Stomach smooth muscle (tissue), 2 donors: ENCODE measurements around the gene SCN7A.
"Not testable (repeated sequence)": the region's sequence is repeated elsewhere in the genome, so short reads cannot be mapped to it uniquely, and the experiment has no call there.

Source experiments
- H3K27ac ChIP-seq: one replicate; pipeline ENCODE4 v1.7.0; 2013; ENCODE audit warnings: mild to moderate bottlenecking, low read length, inconsistent platforms
- H3K27me3 ChIP-seq, 2 donors: one replicate each; pipeline ENCODE4 v1.7.0; 2013; ENCODE audit warnings: low read length in 2 of 2; ENCODE audit not compliant: insufficient read depth in 2 of 2, control insufficient read depth in 1 of 2
- H3K36me3 ChIP-seq, 2 donors: one replicate each; pipeline ENCODE4 v1.7.0; 2013; ENCODE audit warnings: low read length in 2 of 2; ENCODE audit not compliant: control insufficient read depth in 2 of 2, insufficient read depth in 2 of 2
- H3K4me1 ChIP-seq: one replicate; pipeline ENCODE4 v1.7.0; 2013; ENCODE audit warnings: low read length; ENCODE audit not compliant: control insufficient read depth, insufficient read depth
- H3K4me3 ChIP-seq, 2 donors: one replicate each; pipeline ENCODE4 v1.7.0; 2013; ENCODE audit warnings: low read length in 2 of 2
- H3K9ac ChIP-seq, 2 donors: one replicate each; pipeline ENCODE4 v1.7.0; 2013; ENCODE audit warnings: low read length in 2 of 2, mild to moderate bottlenecking in 1 of 2
- H3K9me3 ChIP-seq, 2 donors: one replicate each; pipeline ENCODE4 v1.7.0; 2013; ENCODE audit warnings: low read length in 2 of 2; ENCODE audit not compliant: control insufficient read depth in 2 of 2
- donor health status: healthy.
- donor health status: Pancreatic carcinoma.

Gene SCN7A

GRCh38 chr2:166360426-166360825, 133.6 kb downstream of the SCN7A start:
- Histone ChIP-seq H3K4me3 (no peak overlapping the region), H3K9me3 (no peaks in the 10 kb centered on the region), H3K36me3 (no peaks in the 10 kb centered on the region), H3K4me1 (no peaks in the 10 kb centered on the region), H3K27me3 (no peaks in the 10 kb centered on the region), H3K9ac (no peak overlapping the region), H3K27ac (no peak overlapping the region)

DNA sequence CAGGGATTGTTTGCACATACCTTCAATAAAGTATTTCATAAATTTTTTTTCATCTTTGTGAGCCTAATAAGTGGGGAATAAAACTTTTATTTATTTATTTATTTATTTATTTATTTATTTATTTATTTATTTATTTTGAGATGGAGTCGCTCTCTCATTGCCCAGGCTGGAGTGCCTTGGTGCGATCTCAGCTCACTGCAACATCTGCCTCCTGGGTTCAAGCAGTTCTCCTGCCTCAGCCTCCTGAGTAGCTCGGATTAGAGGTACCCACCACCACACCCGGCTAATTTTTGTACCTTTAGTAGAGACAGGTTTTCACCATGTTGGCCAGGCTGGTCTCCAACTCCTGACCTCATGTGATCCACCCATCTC, 136.1 kb downstream of the SCN7A start:
- H3K9me3 ChIP-seq, H3K4me3 ChIP-seq, H3K27me3 ChIP-seq, H3K4me1 ChIP-seq, H3K36me3 ChIP-seq, H3K27ac ChIP-seq, H3K9ac ChIP-seq: not testable (repeated sequence)

DNA sequence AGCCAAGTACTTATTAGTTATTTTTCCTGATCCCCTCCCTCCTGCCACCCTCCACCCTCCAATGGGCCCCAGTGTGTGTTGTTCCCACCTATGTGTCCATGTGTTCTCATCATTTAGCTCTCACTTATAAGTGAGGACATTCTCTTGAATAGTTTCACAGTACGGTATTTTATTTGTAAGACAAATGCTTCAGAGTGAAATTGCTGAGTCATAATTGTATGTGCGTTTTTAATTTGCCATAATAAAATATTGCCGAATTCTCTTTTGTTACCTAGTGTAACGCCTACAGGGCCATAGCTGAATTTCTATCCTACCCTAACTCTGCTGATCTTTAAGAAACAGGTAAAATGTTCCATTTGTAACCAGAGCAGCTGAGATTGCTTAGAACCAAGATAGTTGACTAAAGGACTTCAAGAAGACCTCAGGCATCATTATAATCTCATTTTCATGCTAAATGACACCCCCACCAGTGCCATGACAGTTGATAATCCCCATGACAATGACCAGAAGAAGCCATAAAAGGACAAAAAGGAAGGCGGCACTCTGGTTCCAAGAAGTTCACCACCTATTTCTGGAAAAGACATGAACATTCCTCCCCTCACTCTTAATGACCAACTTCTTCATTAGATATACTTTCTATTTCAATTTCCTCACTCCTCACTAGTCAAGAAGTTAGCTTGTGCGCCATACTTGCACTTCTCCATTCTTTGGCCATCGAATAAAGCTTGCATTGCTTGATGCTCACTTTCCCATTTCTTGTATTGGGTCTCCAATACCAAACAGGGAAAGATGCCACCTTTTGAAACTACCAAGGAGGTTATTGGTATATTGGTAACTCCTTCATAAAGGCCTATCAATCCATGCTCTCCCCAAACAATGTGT, 136.7 kb downstream of the SCN7A start:
- no peaks in the 10 kb centered on the region for H3K27me3 ChIP-seq
- H3K4me3 ChIP-seq = no peak overlapping the region
- no peak overlapping the region for H3K9ac ChIP-seq
- H3K27ac ChIP-seq = no peak overlapping the region
- no peaks in the 10 kb centered on the region for H3K4me1 ChIP-seq
- H3K36me3 ChIP-seq = no peaks in the 10 kb centered on the region
- no peaks in the 10 kb centered on the region for H3K9me3 ChIP-seq
